Measurements from ENCODE around the gene PLCB1. TPM values are rescaled to one million over a fixed set of nuclear protein-coding genes. Genes with fewer than 3 reads are reported as not detected.

The PLCB1 gene
- total RNA-seq, 1 experiment from 2014 or later, result not detected

DNA sequence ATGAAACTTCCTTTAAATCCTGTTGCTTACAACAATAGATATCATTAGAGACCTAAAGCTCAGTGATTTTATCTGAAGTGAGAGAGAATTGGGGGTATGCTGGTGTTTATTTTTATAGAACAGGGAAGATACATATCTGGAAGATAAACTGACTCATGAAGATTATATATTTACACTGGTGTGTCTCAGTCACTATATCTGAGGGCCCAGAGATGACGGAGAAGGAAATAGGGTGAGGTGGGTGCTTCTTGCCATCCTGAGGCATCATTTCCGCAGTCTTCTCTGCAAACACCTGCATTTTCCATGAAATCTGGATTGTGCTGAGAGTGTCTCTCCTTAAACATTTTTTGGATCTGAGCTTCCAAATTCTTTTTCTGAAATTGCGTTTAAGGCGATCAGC, 5.9 kb upstream of the PLCB1 start:
- no peaks in the 10 kb centered on the region for H3K9me3 ChIP-seq (ENCODE audit: insufficient read depth, low read depth)
- no peaks in the 10 kb centered on the region for H3K36me3 ChIP-seq (ENCODE audit: low read depth)
- no peak overlapping the region for H2AFZ ChIP-seq
- DNase-seq, result no peak
- ChIA-PET POLR2A (ENCODE audit: unreplicated experiment) (no interaction called here), CTCF (interaction anchor here (0.6 kb wide), 1 partner anchor 140 kb away, joined by 4 read pairs; no protein-coding TSS in a partner anchor)
- peaks cover 6% of the 10 kb centered on the region; the same call in 1 of the 2 replicates for H3K27me3 ChIP-seq (ENCODE audit: insufficient read depth, low read depth)
- no peak for TF ChIP-seq EZH2 (IDR thresholded peaks at IDR 0.05; ENCODE audit: low read depth)
- TF ChIP-seq, protein P1, sequence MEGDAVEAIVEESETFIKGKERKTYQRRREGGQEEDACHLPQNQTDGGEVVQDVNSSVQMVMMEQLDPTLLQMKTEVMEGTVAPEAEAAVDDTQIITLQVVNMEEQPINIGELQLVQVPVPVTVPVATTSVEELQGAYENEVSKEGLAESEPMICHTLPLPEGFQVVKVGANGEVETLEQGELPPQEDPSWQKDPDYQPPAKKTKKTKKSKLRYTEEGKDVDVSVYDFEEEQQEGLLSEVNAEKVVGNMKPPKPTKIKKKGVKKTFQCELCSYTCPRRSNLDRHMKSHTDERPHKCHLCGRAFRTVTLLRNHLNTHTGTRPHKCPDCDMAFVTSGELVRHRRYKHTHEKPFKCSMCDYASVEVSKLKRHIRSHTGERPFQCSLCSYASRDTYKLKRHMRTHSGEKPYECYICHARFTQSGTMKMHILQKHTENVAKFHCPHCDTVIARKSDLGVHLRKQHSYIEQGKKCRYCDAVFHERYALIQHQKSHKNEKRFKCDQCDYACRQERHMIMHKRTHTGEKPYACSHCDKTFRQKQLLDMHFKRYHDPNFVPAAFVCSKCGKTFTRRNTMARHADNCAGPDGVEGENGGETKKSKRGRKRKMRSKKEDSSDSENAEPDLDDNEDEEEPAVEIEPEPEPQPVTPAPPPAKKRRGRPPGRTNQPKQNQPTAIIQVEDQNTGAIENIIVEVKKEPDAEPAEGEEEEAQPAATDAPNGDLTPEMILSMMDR (conservative IDR thresholded peaks at IDR 0.05), result no peak
- H3K79me2 ChIP-seq (ENCODE audit: low read depth), result no peaks in the 10 kb centered on the region
- no peak overlapping the region for H3K4me2 ChIP-seq
- intact Hi-C loops (cut with micrococcal nuclease; ENCODE audit: unreplicated experiment), result no loop called here
- no peaks in the 10 kb centered on the region for H3K9me2 ChIP-seq (ENCODE audit: insufficient read depth)
- BruUV-seq (replicated peaks), result no TSS peak
- H3K4me3 ChIP-seq, result no peak overlapping the region
- H3K4me1 ChIP-seq (replicated peaks; ENCODE audit: insufficient read depth), result peaks cover 5% of the 10 kb centered on the region; the same call in 1 of the 2 replicates
- no peaks in the 10 kb centered on the region for H3F3A ChIP-seq (ENCODE audit: insufficient read depth, low read depth)
- H4K20me1 ChIP-seq (ENCODE audit: insufficient read depth), result no peaks in the 10 kb centered on the region
- H3K27ac ChIP-seq, result no peak overlapping the region

DNA sequence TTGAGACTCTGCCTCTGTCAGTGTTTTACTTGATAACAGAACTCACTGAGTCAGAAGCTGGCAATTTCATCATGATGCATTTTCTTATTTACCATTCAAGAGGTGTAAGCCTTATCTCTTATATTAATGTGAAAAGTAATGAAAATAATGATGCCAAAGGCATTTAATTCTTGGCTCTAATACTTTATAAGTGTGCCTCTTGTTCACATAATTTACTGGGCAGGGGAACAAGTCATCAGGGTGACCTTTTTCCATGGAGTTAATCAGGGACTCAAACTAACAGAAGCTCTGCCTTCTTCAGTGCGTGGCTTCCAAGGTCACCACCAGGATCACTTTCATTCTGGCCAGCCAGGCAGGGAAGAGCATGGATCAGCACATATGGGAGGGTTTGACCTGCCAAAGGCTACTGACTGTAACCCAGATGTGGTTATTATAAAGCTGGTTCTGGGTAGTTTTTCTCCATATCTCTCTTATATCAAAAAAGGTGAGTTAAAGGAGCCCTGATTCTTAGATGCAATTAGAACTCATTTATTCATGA, 5.2 kb upstream of the PLCB1 start:
- H3K27me3 ChIP-seq (ENCODE audit: insufficient read depth, low read depth), result peaks cover 6% of the 10 kb centered on the region; the same call in 1 of the 2 replicates
- no peaks in the 10 kb centered on the region for H3F3A ChIP-seq (ENCODE audit: insufficient read depth, low read depth)
- DNase-seq, result no peak
- H3K9me3 ChIP-seq (ENCODE audit: insufficient read depth, low read depth), result no peaks in the 10 kb centered on the region
- no peaks in the 10 kb centered on the region for H3K4me1 ChIP-seq (replicated peaks; ENCODE audit: insufficient read depth)
- H3K4me3 ChIP-seq, result no peak overlapping the region
- no peaks in the 10 kb centered on the region for H4K20me1 ChIP-seq (ENCODE audit: insufficient read depth)
- H3K79me2 ChIP-seq (ENCODE audit: low read depth), result no peaks in the 10 kb centered on the region
- intact Hi-C loops (cut with micrococcal nuclease; ENCODE audit: unreplicated experiment), result no loop called here
- H2AFZ ChIP-seq, result no peak overlapping the region
- TF ChIP-seq, protein P1 (conservative IDR thresholded peaks at IDR 0.05), result no peak
- TF ChIP-seq EZH2 (IDR thresholded peaks at IDR 0.05; ENCODE audit: low read depth), result no peak
- H3K36me3 ChIP-seq (ENCODE audit: low read depth), result no peaks in the 10 kb centered on the region
- POLR2A ChIA-PET (ENCODE audit: unreplicated experiment), result no interaction called here
- CTCF ChIA-PET, result interaction anchor here (0.6 kb wide), 1 partner anchor 140 kb away, joined by 4 read pairs; no protein-coding TSS in a partner anchor
- BruUV-seq (replicated peaks), result no TSS peak
- no peak overlapping the region for H3K27ac ChIP-seq
- no peaks in the 10 kb centered on the region for H3K9me2 ChIP-seq (ENCODE audit: insufficient read depth)
- no peak overlapping the region for H3K4me2 ChIP-seq

DNA sequence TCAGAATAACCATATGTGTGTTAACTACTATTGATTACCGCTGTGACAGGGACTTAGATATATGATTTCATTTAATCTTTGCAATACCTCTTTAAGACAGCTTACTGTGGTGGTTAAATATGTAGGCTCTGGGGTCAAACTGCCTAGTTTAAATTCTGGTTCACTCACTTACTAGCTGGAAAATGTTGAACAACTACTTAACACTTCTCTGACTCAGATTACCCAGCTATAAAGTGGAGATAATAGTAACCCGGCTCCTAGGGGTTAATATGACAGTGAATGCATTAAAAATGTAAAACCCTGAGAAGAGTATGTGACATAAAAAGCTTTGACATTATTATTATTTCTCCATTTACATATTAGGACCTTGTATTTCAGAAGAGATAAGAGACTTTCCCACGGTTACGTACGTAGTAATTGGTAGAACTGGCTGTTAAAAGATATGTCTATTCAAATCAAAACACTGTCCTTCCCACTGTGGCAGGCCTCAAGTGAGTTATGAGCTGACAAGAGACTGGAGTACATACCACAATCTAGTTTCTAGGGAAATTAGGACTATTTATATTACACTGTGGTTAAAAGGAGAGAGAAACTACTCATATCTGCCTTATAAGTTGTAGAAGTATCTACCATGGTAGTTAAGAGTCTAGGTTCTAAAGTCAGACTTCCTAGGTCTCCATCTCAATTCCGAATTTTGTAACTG, 4.4 kb upstream of the PLCB1 start:
- intact Hi-C loops (cut with micrococcal nuclease; ENCODE audit: unreplicated experiment), result no loop called here
- Histone ChIP-seq H3K4me1 (replicated peaks; ENCODE audit: insufficient read depth) (no peaks in the 10 kb centered on the region), H3K9me2 (ENCODE audit: insufficient read depth) (no peaks in the 10 kb centered on the region), H3K36me3 (ENCODE audit: low read depth) (no peaks in the 10 kb centered on the region), H3F3A (ENCODE audit: insufficient read depth, low read depth) (no peaks in the 10 kb centered on the region), H3K27ac (no peak overlapping the region), H2AFZ (no peak overlapping the region), H3K9me3 (ENCODE audit: insufficient read depth, low read depth) (no peaks in the 10 kb centered on the region), H4K20me1 (ENCODE audit: insufficient read depth) (no peaks in the 10 kb centered on the region), H3K79me2 (ENCODE audit: low read depth) (no peaks in the 10 kb centered on the region), H3K4me2 (no peak overlapping the region), H3K27me3 (ENCODE audit: insufficient read depth, low read depth) (peaks cover 6% of the 10 kb centered on the region; the same call in 1 of the 2 replicates), H3K4me3 (no peak overlapping the region)
- DNase-seq, result no peak
- TF ChIP-seq, protein P1 (conservative IDR thresholded peaks at IDR 0.05), result no peak
- no peak for TF ChIP-seq EZH2 (IDR thresholded peaks at IDR 0.05; ENCODE audit: low read depth)
- no TSS peak for BruUV-seq (replicated peaks)
- POLR2A ChIA-PET (ENCODE audit: unreplicated experiment), result no interaction called here
- CTCF ChIA-PET, result no interaction called here

Data from PC-9 (cell line).